HG02938 (cell line): ENCODE measurements around the gene TTBK2.

Experiments used
- ATAC-seq: cut with Tn5 transposase; IDR thresholded peaks from one replicate; pipeline ENCODE4 v1.9.1; 2021; ENCODE audit warnings: mild to moderate bottlenecking, moderate library complexity; ENCODE audit not compliant: unreplicated experiment

TTBK2 gene

DNA sequence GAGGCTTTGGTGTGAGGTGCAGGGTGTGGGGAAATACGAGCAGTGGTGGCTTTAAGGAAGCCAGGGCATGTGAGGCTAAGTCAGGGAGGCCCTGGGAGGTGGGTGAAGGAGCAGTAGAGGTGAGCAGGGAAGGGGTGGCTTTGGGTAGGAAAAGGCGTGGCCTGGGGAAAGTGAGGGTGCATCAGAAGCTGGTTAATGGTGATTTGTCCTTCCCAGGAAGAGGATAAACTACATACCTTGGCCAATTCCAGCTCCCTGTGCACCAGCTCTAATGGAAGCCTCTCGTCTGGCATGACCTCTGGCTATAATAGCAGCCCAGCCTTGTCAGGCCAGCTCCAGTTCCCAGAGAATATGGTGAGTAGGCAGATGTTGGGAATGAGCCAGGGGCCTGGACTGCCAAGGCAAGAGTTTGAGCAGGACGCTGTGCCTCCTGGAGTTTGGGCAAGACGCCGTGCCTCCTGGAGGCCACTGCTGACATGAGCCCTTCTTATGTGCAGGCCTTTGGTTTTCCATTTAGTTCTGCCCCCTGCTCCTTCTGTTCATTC is 225.0 kb downstream of the TTBK2 start:
- no peak for ATAC-seq

DNA sequence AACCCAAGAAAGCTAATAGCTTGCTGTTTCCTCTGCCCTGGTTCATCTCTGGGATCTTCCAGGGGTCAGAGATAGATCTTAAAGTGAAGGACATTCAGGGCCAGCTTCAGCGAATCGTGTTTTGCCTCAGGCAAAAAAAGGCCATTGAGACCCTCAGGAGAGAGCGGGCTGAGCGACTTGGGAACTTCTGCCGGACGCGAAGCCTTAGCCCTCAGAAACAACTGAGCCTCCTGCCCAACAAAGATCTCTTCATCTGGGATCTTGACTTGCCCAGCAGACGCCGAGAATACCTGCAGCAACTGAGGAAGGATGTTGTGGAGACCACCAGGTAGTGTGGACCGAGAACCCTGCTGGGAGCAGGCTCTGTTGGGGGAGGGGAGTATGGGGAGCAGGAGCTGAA is 226.2 kb downstream of the TTBK2 start:
- no peak for ATAC-seq

DNA sequence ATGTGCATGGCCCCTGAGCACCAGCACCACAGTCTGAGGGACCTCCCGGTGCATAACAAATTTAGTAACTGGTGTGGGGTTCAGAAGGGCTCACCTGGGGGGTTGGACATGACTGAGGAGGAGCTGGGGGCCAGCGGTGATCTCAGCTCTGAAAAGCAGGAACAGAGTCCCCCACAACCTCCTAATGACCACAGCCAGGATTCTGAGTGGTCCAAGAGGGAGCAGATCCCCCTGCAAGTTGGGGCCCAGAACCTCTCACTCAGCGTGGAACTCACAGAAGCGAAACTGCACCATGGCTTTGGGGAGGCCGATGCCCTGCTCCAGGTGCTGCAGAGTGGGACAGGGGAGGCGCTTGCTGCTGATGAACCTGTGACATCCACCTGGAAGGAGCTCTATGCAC is 226.6 kb downstream of the TTBK2 start:
- no peak for ATAC-seq

DNA sequence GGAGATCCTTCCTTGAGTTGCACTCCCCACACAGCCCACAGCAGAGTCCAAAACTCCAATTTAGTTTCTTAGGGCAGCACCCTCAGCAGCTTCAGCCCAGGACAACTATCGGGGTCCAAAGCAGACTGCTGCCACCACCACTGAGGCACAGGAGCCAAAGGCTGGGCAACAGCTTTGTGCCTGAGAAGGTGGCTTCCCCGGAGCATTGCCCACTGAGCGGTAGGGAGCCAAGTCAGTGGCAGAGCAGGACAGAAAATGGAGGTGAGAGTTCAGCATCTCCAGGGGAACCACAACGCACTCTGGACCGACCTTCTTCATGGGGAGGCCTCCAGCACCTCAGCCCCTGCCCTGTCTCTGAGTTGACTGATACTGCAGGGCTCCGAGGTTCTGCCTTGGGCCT is 227.1 kb downstream of the TTBK2 start:
- ATAC-seq = no peak

DNA sequence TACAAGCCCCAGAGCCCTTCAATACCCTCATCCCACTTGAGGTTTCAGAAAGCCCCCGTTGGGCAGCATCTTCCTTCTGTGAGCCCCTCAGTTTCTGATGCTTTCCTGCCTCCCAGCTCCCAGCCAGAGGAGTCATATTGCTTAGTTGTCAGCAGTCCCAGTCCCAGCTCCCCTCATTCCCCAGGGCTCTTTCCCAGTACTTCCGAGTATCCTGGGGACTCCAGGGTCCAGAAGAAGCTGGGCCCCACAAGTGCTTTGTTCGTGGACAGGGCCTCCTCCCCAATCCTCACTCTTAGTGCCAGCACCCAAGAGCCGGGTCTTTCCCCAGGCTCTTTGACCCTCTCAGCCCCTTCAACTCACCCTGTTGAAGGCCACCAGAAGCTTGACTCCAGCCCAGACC is 227.6 kb downstream of the TTBK2 start:
- ATAC-seq = no peak

DNA sequence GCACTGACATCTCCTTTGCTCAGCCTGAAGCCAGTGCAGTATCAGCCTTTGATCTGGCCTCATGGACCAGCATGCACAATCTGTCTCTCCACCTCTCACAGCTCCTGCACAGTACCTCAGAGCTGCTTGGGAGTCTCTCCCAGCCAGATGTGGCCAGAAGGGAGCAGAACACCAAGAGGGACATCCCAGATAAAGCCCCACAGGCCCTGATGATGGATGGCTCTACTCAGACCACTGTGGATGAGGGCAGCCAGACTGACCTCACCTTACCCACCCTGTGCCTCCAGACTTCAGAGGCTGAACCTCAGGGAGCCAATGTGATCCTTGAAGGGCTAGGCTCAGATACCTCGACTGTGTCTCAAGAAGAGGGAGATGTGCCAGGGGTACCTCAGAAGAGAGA is 228.0 kb downstream of the TTBK2 start:
- ATAC-seq = no peak

DNA sequence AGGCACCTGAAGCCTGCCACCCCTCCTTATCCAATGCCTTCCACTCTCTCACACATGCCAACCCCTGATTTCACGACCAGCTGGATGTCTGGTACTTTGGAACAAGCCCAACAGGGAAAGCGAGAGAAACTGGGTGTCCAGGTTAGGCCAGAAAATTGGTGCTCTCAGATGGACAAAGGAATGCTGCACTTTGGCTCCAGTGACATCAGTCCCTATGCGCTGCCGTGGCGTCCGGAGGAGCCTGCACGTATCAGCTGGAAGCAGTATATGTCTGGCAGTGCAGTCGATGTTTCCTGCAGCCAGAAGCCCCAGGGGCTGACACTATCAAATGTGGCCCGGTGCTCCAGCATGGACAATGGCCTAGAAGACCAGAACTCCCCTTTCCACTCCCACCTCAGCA is 228.8 kb downstream of the TTBK2 start:
- no peak for ATAC-seq

DNA sequence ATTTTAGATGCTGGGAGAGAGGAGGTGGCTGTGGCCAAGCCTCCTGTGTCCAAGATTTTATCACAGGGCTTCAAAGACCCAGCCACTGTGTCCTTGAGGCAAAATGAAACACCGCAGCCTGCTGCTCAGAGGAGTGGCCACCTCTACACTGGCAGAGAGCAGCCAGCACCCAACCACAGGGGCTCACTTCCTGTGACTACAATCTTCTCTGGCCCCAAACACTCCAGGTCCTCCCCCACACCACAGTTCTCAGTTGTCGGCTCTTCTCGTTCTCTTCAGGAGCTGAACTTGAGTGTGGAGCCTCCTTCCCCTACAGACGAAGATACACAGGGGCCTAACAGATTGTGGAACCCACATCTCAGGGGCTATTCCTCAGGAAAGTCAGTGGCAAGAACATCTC is 229.3 kb downstream of the TTBK2 start:
- ATAC-seq = no peak
